Tibial nerve (tissue), 4 donors: ENCODE data around the gene CYP1A2. TPM values are rescaled to one million over a fixed set of nuclear protein-coding genes. Genes with fewer than 3 reads are reported as not detected.

Source experiments
- DNase-seq, 2 donors: peaks; one replicate each; pipeline ENCODE4 v3.0.0-alpha.2; 2019; ENCODE audit warnings: low spot score in 2 of 2
- H3K27ac ChIP-seq, 4 donors: fragments of 200-600 bp; sonication (generic) in 3 of 4; one replicate each; pipeline ENCODE4 v1.5.1; 2017 to 2019; ENCODE audit warnings: mild to moderate bottlenecking in 1 of 4
- H3K27me3 ChIP-seq, 2 donors: fragments of 200-600 bp; sonication (generic) in 1 of 2; one replicate each; pipeline versions ENCODE4 v1.5.1 to v1.6.0; 2017 to 2019
- H3K36me3 ChIP-seq, 3 donors: fragments of 200-600 bp; sonication (generic); one replicate each; pipeline ENCODE4 v1.5.1; 2018 to 2019
- H3K4me1 ChIP-seq, 4 donors: fragments of 200-600 bp; sonication (generic) in 3 of 4; one replicate each; pipeline ENCODE4 v1.5.1; 2017 to 2019
- H3K4me3 ChIP-seq, 4 donors: fragments of 200-600 bp; sonication (generic) in 3 of 4; one replicate each; pipeline ENCODE4 v1.5.1; 2017 to 2019; ENCODE audit warnings: mild to moderate bottlenecking in 1 of 4, moderate library complexity in 1 of 4
- H3K9me3 ChIP-seq, 4 donors: fragments of 200-600 bp; sonication (generic) in 3 of 4; one replicate each; pipeline ENCODE4 v1.5.1; 2017 to 2019
- EP300 ChIP-seq, 2 donors: sonication (generic); formaldehyde crosslinking; IDR thresholded peaks; one replicate each; pipeline ENCODE4 v1.6.1; 2017; ENCODE audit warnings: antibody characterized with exemption in 2 of 2, mild to moderate bottlenecking in 1 of 2
- POLR2A ChIP-seq, 2 donors: fragments of 450-650 bp; IDR thresholded peaks; one replicate each; pipeline ENCODE4 v1.6.1; 2017; ENCODE audit warnings: antibody characterized with exemption in 2 of 2, mild to moderate bottlenecking in 2 of 2, moderate library complexity in 2 of 2
- WGBS, 2 donors: methylation state at CpG; one replicate each; pipeline ENCODE4 v1.1.5; 2018; 5-methylcytosine and 5-hydroxymethylcytosine counted together
- total RNA-seq, 4 donors: library from RNA; depleted of rRNA; stranded (reverse); fragments of >200 nt; gene quantifications; one replicate each; pipeline ENCODE4 v1.1.0, GENCODE V29; 2016
- TF ChIP-seq, protein P1 (sequence below), 5 experiments: fragments of 200-600 bp in 3 of 5; fragments of 450-650 bp in 2 of 5; sonication (generic) in 3 of 5; IDR thresholded peaks; one replicate each; pipeline ENCODE4 v1.5.1; 2016 to 2019; ENCODE audit warnings: antibody characterized with exemption in 5 of 5, mild to moderate bottlenecking in 3 of 5, moderate library complexity in 2 of 5

Gene CYP1A2
- total RNA-seq, 4 donors from 2014 or later: not detected

DNA sequence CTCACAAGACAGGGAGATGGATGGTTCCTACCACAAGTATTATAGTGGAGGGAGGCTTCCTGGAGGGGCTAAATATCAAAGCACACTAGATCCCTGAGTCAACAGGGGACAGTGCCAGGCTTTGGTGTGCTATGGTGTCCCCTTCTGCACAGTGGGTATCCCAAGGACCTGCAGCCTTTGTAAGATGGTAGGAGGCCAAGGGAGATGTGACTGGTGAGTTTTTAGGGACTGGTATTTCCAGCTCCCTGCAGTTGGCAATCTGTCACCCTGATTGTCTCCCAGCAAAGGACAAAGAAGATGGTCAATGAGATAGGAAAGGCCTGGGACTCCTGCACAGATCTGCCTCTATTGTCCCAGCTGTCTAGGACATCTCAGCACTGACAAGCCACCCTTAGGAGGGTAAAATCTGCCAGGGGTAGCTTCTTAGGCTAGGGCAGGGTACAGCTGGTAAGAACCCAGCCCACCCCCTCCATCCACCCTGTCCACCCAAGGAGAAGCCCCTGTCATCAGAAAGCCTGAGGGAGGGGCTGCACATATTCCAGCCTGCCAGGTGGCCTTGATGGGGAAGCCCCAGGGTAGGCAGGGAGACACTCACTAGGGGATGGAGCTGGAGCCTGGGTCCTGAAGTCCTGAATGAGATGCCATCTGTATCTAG, 23.9 kb upstream of the CYP1A2 start:
- Histone ChIP-seq H3K4me1 (peaks cover 0 to 19% (median 15%) of the 10 kb centered on the region in 4 donors), H3K9me3 (no peaks in the 10 kb centered on the region), H3K36me3 (no peaks in the 10 kb centered on the region), H3K27me3 (peaks cover 0 to 37% of the 10 kb centered on the region in 2 donors), H3K27ac (no peak overlapping the region), H3K4me3 (no peak overlapping the region)
- DNase-seq: no peak
- TF ChIP-seq EP300 (IDR thresholded peaks at IDR 0.05) (no peak), POLR2A (IDR thresholded peaks at IDR 0.05) (no peak)
- TF ChIP-seq, protein P1, sequence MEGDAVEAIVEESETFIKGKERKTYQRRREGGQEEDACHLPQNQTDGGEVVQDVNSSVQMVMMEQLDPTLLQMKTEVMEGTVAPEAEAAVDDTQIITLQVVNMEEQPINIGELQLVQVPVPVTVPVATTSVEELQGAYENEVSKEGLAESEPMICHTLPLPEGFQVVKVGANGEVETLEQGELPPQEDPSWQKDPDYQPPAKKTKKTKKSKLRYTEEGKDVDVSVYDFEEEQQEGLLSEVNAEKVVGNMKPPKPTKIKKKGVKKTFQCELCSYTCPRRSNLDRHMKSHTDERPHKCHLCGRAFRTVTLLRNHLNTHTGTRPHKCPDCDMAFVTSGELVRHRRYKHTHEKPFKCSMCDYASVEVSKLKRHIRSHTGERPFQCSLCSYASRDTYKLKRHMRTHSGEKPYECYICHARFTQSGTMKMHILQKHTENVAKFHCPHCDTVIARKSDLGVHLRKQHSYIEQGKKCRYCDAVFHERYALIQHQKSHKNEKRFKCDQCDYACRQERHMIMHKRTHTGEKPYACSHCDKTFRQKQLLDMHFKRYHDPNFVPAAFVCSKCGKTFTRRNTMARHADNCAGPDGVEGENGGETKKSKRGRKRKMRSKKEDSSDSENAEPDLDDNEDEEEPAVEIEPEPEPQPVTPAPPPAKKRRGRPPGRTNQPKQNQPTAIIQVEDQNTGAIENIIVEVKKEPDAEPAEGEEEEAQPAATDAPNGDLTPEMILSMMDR (IDR thresholded peaks at IDR 0.05): no peak

DNA sequence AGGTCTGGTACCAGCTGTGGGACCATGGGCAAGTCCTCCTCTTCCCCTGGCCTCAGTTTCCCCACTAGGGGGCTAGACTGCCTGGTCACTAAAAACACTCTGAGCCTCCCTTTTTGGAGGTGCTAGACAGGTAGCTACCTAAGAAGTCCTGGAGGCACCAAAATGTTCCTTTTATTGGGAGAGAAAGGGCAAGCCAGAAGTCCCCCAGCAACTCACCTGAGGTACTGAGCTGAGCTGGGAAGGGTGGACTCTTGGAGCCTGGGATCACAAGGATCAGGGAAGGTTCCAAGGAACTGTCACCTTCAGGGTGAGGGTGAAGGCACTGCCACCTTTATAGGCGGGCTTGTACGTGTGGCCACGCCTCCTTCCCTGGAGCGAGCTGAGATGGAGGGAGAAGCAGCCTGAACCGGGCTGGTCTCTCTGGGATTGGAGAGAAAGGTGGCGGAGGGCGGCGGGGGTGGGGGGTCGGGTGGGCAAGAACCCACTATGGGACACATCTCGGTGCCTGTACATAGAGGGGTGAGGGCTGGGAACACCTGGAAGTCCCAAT, 23.3 kb upstream of the CYP1A2 start, which contains the start of gene CYP1A1:
TSS of gene CYP1A1 (minus strand) at position 304 of the 550 bp plus-strand sequence. CDS start 2,431 bp downstream, outside the sequence.
- H3K27me3 ChIP-seq: peaks cover 0 to 42% of the 10 kb centered on the region in 2 donors
- H3K36me3 ChIP-seq: no peaks in the 10 kb centered on the region
- TF ChIP-seq EP300 (IDR thresholded peaks at IDR 0.05) (no peak), POLR2A (IDR thresholded peaks at IDR 0.05) (no peak)
- TF ChIP-seq, protein P1 (IDR thresholded peaks at IDR 0.05): no peak
- no peak within 1 kb of the TSS for H3K27ac ChIP-seq
- H3K4me3 ChIP-seq: peak within 1 kb of the TSS; percentile 22 to 58 (median 52)
- no peaks in the 10 kb centered on the region for H3K9me3 ChIP-seq
- no peak for DNase-seq
- H3K4me1 ChIP-seq: peaks cover 0 to 19% (median 15%) of the 10 kb centered on the region in 4 donors
- 2 to 3% methylated on average over 7 to 9 of the region's 10 CpGs for WGBS, 2 donors

DNA sequence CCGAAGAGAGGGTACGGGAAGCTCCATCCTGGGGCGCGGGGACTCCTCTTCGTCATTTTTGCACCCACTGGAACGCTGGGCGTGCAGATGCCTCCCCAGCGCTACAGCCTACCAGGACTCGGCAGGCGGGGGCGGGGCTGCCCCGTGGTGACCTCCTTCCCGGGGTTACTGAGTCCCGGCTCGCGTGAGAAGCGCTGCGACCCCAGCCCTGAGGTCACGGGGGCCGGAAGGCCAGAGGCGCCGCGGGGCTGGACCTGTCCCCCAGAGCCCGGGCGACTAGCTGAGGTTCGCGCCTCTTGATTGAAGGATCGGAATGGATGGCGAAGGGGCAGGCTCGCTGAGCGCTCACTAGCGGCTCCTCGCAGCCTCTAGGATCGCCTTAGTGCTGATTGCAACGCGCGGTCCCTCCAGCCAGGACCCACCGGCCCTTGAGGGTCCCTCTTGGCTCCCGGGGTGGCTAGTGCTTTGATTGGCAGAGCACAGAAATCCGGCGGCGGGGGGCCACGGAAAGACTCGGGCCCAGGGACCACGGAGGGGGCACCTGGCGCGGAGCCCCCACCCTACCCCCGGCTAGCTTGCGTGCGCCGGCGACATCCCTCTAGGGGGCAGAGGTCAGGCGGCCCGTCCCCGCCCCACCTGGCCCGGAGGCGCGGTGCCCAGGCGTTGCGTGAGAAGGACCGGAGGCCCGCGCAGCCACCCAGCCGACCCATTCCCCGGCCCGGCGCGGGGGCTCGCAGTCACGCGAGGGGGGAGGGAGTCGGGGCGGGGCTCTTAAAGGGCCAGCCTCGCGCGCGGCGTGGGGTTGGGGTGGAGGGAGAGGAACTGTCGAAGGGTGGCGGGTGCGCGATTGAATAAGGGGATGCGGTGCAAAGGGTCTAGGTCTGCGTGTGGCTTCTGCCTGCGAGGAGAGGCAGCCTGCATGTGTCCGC, 22.5 kb upstream of the CYP1A2 start:
- WGBS, 2 donors: 1 to 2% methylated on average over 20 to 52 of the region's 86 CpGs
- no peak for DNase-seq
- H3K27ac ChIP-seq: no peak overlapping the region

DNA sequence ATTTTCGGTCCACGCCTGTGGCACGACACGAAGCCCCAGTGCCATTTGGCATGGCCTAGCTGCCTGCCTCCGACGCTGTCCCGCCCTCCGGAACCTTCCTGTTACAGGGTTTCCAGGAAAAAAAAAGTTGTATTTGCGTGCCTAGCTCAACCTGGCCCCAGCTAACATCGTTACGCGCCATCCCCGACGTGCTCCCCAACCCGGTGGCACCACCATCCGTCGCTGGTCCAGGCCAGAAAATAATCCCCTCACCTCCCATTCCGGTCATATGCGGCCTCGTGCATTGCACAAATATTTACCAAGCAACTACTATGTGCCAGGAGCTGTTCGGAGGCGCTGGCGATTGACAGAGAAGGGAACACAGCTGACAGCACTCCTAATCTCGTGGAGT, 21.9 kb upstream of the CYP1A2 start:
- no peaks in the 10 kb centered on the region for H3K36me3 ChIP-seq
- H3K9me3 ChIP-seq: no peaks in the 10 kb centered on the region
- DNase-seq: no peak
- WGBS, 2 donors: 31 to 43% methylated on average over 23 to 24 of the region's 24 CpGs
- TF ChIP-seq EP300 (IDR thresholded peaks at IDR 0.05) (no peak), POLR2A (IDR thresholded peaks at IDR 0.05) (no peak)
- TF ChIP-seq, protein P1 (IDR thresholded peaks at IDR 0.05): no peak
- H3K27me3 ChIP-seq: peaks cover 0 to 57% of the 10 kb centered on the region in 2 donors
- no peak overlapping the region for H3K27ac ChIP-seq
- peaks cover 0 to 19% (median 15%) of the 10 kb centered on the region in 4 donors for H3K4me1 ChIP-seq
- H3K4me3 ChIP-seq: peak overlapping the region; percentile 22 to 58 (median 52)

More for the DNA sequence above, 22.5 kb upstream of the CYP1A2 start:
- Histone ChIP-seq H3K36me3 (no peaks in the 10 kb centered on the region), H3K4me3 (peak overlapping the region; percentile 22 to 58 (median 52)), H3K27me3 (peaks cover 0 to 50% of the 10 kb centered on the region in 2 donors), H3K9me3 (no peaks in the 10 kb centered on the region), H3K4me1 (peaks cover 0 to 19% (median 15%) of the 10 kb centered on the region in 4 donors)
- no peak for TF ChIP-seq EP300 (IDR thresholded peaks at IDR 0.05)
- TF ChIP-seq, protein P1 (IDR thresholded peaks at IDR 0.05): no peak
- TF ChIP-seq POLR2A (IDR thresholded peaks at IDR 0.05): no peak
